ENCODE measurements around the gene ARGLU1.
"Not testable (repeated sequence)": the region's sequence is repeated elsewhere in the genome, so short reads cannot be mapped to it uniquely, and the experiment has no call there.

The ARGLU1 gene

DNA sequence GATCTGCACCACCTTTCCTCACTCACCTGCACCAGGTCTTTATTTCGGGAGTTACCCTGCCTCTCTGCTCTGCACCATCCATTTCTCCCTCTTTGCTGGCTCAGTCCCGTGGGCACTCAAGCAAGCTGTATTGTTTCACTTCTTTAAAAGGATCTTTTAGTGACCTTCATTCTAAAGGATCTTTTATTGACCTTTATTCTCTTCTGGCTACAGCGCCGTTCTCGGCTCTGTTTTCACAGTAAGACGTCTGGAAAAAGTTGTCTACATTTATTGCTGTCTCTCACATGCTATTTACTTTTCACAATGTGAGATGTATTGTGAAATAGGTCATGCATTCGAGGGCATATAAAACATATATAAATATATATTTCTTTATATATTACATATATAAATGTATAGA is 35.6 kb upstream of the ARGLU1 start:
- H3K4me3 ChIP-seq (ENCODE audit: low read length), result no peak overlapping the region
- no peak for DNase-seq (ENCODE audit: low read depth)
- TF ChIP-seq, protein P1, sequence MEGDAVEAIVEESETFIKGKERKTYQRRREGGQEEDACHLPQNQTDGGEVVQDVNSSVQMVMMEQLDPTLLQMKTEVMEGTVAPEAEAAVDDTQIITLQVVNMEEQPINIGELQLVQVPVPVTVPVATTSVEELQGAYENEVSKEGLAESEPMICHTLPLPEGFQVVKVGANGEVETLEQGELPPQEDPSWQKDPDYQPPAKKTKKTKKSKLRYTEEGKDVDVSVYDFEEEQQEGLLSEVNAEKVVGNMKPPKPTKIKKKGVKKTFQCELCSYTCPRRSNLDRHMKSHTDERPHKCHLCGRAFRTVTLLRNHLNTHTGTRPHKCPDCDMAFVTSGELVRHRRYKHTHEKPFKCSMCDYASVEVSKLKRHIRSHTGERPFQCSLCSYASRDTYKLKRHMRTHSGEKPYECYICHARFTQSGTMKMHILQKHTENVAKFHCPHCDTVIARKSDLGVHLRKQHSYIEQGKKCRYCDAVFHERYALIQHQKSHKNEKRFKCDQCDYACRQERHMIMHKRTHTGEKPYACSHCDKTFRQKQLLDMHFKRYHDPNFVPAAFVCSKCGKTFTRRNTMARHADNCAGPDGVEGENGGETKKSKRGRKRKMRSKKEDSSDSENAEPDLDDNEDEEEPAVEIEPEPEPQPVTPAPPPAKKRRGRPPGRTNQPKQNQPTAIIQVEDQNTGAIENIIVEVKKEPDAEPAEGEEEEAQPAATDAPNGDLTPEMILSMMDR (IDR thresholded peaks at IDR 0.05; ENCODE audit: insufficient read depth, low read depth, low read length, missing control alignments), result no peak

DNA sequence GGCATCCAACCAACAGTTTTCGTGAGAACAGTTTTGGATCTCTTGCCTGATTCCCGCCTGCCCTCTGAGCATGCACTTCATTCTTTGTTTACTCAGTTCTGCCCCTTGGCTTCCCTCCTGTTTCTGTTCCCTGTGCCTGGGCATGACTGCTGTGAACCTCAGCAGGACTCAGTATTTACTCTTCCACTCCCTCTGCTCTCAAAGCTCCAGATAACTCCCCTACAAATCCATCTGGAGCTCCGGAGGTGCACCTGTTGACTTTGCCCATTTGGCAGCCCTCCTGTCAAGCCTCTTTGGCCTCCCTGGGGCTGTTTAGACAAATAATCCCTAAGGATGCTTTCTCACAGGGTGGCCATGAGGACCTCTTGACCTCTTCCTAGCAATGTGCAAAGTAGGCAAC is 34.2 kb upstream of the ARGLU1 start:
- H3K4me3 ChIP-seq (ENCODE audit: low read length), result no peak overlapping the region
- TF ChIP-seq, protein P1 (IDR thresholded peaks at IDR 0.05; ENCODE audit: insufficient read depth, low read depth, low read length, missing control alignments), result no peak
- DNase-seq (ENCODE audit: low read depth), result no peak

DNA sequence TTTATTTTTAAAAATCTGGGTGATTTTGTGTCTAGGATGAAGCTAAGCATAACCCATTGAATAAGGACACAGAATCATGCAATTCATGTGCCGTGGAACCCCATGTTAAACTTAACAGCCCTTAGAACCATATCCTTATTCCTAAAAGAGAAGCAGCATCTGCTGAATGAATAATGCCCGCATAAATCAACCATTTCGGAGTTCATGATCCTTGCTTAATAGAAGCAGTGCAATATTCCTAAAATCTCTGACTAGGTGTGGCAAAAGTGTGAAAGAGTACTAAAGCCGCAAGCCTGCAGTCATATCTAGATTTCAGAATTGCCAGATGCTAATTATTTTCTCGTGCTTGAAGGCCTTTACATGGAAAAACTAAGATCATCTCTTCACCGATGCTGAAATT is 33.6 kb upstream of the ARGLU1 start:
- TF ChIP-seq, protein P1 (IDR thresholded peaks at IDR 0.05; ENCODE audit: insufficient read depth, low read depth, low read length, missing control alignments), result no peak
- no peak for DNase-seq (ENCODE audit: low read depth)
- H3K4me3 ChIP-seq (ENCODE audit: low read length), result no peak overlapping the region

DNA sequence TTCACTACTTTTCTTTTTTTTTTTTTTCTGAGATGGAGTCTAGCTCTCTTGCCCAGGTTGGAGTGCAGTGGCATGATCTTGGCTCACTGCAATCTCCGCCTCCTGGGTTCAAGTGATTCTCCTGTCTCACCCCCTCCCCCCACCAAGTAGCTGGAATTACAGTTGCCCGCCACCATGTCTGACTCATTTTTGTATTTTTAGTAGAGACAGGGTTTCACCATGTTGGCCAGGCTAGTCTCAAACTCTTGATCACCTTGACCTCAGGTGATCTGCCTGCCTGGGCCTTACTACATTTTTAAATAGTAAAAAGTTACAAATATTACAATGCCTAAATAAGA is 32.8 kb upstream of the ARGLU1 start:
- DNase-seq (ENCODE audit: low read depth); H3K4me3 ChIP-seq (ENCODE audit: low read length): not testable (repeated sequence)

DNA sequence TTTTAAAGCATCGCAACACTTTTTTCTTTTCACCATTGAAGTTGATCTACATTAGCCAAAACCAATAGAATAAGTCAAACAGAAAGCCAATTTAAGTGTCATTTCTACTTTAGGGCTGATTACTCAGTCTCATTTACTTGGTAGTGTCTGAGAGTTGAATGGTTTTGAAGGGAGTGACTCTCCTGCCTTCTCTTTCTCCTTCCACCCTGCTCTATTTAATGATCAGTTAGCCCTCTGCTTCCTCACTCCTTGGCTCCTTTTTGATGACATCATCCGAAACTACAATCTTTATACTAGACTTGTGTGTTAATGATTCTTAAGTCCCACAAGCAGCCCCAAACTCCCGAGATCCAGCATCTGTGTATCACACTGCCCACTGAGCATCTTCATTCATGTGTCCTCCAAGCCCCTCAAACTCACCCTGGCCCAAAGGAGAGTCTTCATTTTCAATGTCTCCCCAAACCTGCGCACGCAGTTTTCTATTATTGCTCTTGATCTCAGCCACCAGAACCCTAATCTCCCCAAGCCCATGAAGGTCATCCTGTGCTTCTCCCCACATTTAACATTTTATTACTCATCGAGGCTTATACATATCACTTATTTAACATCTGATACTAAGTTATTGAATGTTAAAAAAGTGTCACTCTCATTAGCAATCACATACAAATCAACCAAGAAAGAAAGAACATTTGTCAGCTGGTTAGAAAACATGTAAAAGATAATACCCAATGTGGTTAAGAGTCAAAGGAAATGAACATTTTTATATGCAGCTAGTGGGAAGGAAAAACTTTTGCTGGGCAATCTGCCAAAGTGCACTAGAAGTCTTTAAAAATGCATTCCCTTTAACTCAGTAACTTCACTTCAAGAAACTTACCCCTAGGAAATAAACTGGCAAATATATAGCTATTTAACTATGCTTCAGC is 32.2 kb upstream of the ARGLU1 start:
- no peak for DNase-seq (ENCODE audit: low read depth)
- H3K4me3 ChIP-seq (ENCODE audit: low read length), result no peak overlapping the region
- TF ChIP-seq, protein P1 (IDR thresholded peaks at IDR 0.05; ENCODE audit: insufficient read depth, low read depth, low read length, missing control alignments), result no peak

DNA sequence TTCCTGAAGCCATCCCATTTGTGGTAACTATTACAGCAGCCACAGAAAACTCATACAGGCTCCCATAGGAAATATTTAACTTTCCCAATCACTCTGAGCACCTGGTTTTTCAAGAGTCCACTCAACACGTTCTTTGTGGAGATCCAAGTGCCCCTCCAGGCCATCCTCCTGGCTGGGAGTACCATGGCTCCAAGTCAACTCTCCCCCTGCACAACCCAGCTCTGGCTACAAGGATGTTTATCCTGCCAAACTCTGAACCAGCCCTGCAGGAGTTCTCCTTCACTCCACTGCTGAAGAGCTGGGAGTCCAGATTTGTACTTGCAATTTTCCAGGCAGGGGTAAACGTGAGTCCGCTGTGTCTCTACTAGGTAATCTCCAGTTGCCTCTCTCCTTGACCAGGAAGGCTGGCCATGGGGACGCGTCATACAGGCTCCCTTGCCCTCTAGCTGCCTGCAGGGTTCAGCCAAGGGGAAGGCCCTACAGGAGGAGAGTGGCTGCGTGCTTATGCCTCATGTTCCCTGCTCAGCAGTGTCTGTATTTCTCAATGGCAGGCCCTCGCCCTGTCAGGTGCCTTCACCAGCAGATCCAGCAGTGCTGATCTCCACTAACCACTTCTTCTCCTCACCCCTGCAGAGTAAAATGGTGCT is 29.9 kb upstream of the ARGLU1 start:
- no peak for DNase-seq (ENCODE audit: low read depth)
- no peak overlapping the region for H3K4me3 ChIP-seq (ENCODE audit: low read length)
- TF ChIP-seq, protein P1 (IDR thresholded peaks at IDR 0.05; ENCODE audit: insufficient read depth, low read depth, low read length, missing control alignments), result no peak

DNA sequence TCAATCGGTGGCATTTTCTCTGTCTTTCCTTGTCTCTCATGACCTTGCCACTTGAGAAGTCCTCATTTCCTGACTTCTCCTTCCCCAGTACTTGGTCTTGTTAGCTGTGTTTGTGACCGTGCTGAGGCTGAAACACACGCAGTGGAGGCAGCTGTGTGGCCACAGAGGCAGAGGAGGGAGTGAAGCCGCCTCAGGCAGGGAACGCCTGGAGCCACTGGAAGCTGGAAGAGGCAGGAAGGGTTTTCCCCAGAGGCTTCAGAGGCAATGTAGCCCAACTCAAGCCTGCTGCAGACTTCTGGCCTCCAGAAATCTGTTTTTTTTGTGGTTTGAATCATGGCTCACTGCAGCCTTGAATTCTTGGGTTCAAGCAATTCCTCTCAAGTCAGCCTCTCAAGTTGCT is 29.2 kb upstream of the ARGLU1 start:
- DNase-seq (ENCODE audit: low read depth), result no peak
- no peak overlapping the region for H3K4me3 ChIP-seq (ENCODE audit: low read length)
- TF ChIP-seq, protein P1 (IDR thresholded peaks at IDR 0.05; ENCODE audit: insufficient read depth, low read depth, low read length, missing control alignments), result no peak
